Measurements from ENCODE around the gene ABI3BP.

GRCh38 chr3:100966049-100966491 lies 27.2 kb downstream of the ABI3BP start:
- TF ChIP-seq POLR2A (IDR thresholded peaks at IDR 0.05) (no peak), CTCF (IDR thresholded peaks at IDR 0.05) (no peak)

All from Peyer's patch (tissue), 4 donors.